Spleen (tissue), 7 donors: ENCODE measurements around the gene CEACAM1.

Experiments
- POLR2A ChIP-seq, 3 donors: fragments of 450-650 bp; IDR thresholded peaks; one replicate each; pipeline ENCODE4 v1.5.1; 2017; ENCODE audit warnings: antibody characterized with exemption in 3 of 3, mild to moderate bottlenecking in 1 of 3
- TF ChIP-seq, protein P1 (sequence below), 11 experiments: fragments of 200-600 bp in 7 of 11; fragments of 450-650 bp in 4 of 11; sonication (generic) in 4 of 11; IDR thresholded peaks in 8 of 11; conservative IDR thresholded peaks in 3 of 11; 1 replicate in 7 of 11; 2 replicates in 4 of 11; pipeline versions ENCODE4 v1.4.0 to v1.8.0; 2016 to 2021; ENCODE audit warnings: antibody characterized with exemption in 11 of 11, inconsistent platforms in 4 of 11, mild to moderate bottlenecking in 1 of 11
- donor health status: DM: no; HTN: no; CAD: no; lungs with moderate emphysema.
- donor health status: DM: no; HTN: no; CAD: no.
- donor health status: DM: no; HTN: no; CAD: no.

DNA sequence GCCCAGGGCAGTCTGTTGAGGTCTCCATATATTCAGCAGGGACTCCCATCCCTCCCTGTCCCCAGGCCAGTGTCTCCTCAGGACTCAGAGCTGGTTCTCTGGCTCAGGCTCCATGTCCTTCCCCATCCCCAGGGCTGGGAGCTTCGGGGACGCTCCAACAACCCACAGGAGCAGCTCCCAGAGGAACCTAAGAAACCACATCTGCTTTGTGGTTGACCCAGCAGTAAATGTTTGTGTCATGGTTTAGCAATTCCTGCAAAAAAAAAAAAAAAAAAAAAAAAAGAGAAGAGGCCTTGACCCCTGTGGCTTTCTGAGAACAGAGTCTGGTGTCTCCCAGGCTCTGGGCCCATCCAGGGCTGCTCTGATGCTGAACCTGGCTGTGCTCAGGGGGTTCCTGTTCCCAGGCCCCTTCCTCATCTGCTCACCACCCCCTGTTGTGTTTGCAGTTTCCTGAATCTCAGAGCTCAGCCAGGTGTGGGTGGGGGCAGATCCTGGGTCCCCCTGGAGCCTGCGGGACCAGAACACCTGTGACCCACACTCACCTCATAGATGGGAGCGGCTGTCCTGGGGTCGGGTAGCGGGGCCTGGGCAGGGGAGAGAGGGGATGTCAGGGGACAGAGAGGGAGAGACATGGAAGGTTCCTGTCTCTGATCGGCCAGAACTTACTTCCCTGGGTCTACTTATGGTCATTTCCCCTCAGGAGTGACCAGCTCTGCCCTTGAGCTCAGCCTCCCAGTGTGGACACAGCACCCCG lies 25.2 kb upstream of the CEACAM1 start:
- no peak for TF ChIP-seq POLR2A (IDR thresholded peaks at IDR 0.05)
- TF ChIP-seq, protein P1, sequence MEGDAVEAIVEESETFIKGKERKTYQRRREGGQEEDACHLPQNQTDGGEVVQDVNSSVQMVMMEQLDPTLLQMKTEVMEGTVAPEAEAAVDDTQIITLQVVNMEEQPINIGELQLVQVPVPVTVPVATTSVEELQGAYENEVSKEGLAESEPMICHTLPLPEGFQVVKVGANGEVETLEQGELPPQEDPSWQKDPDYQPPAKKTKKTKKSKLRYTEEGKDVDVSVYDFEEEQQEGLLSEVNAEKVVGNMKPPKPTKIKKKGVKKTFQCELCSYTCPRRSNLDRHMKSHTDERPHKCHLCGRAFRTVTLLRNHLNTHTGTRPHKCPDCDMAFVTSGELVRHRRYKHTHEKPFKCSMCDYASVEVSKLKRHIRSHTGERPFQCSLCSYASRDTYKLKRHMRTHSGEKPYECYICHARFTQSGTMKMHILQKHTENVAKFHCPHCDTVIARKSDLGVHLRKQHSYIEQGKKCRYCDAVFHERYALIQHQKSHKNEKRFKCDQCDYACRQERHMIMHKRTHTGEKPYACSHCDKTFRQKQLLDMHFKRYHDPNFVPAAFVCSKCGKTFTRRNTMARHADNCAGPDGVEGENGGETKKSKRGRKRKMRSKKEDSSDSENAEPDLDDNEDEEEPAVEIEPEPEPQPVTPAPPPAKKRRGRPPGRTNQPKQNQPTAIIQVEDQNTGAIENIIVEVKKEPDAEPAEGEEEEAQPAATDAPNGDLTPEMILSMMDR (IDR thresholded peaks at IDR 0.05 in 8 of 11, conservative IDR thresholded peaks at IDR 0.05 in 3 of 11) = no peak
